Parathyroid adenoma (tissue), 2 donors: ENCODE data around the gene GPR17.

Experiments
- H2AFZ ChIP-seq: fragments of 300-600 bp; sonication (generic); one replicate; pipeline ENCODE4 v1.7.0; 2017; ENCODE audit warnings: antibody characterized with exemption, mild to moderate bottlenecking
- H3K27ac ChIP-seq: fragments of 300-600 bp; sonication (generic); one replicate; pipeline ENCODE4 v1.7.0; 2017
- H3K27me3 ChIP-seq: fragments of 300-600 bp; sonication (generic); one replicate; pipeline ENCODE4 v1.7.0; 2017; ENCODE audit warnings: low read length; ENCODE audit not compliant: control insufficient read depth, insufficient read depth
- H3K36me3 ChIP-seq: fragments of 300-600 bp; sonication (generic); one replicate; pipeline ENCODE4 v1.7.0; 2017; ENCODE audit warnings: low read length; ENCODE audit not compliant: control insufficient read depth, insufficient read depth
- H3K4me1 ChIP-seq: fragments of 300-600 bp; sonication (generic); one replicate; pipeline ENCODE4 v1.7.0; 2017; ENCODE audit warnings: control low read depth
- H3K4me2 ChIP-seq: fragments of 300-600 bp; sonication (generic); one replicate; pipeline ENCODE4 v1.7.0; 2017; ENCODE audit warnings: low read length
- H3K4me3 ChIP-seq: fragments of 300-600 bp; sonication (generic); one replicate; pipeline ENCODE4 v1.7.0; 2017; ENCODE audit warnings: low read depth, low read length
- H3K79me2 ChIP-seq: fragments of 300-600 bp; sonication (generic); one replicate; pipeline ENCODE4 v1.7.0; 2017; ENCODE audit warnings: control low read depth
- H3K9ac ChIP-seq: fragments of 300-600 bp; sonication (generic); one replicate; pipeline ENCODE4 v1.7.0; 2017; ENCODE audit warnings: mild to moderate bottlenecking
- H3K9me3 ChIP-seq: fragments of 300-600 bp; sonication (generic); one replicate; pipeline ENCODE4 v1.7.0; 2017; ENCODE audit warnings: low read length; ENCODE audit not compliant: control insufficient read depth
- CTCF ChIP-seq: fragments of 300-600 bp; sonication (generic); IDR thresholded peaks from one replicate; pipeline ENCODE4 v1.7.0; 2017; ENCODE audit warnings: antibody characterized with exemption, mild to moderate bottlenecking
- donor health status: primary hyperparathyroidism.

GPR17 gene

DNA sequence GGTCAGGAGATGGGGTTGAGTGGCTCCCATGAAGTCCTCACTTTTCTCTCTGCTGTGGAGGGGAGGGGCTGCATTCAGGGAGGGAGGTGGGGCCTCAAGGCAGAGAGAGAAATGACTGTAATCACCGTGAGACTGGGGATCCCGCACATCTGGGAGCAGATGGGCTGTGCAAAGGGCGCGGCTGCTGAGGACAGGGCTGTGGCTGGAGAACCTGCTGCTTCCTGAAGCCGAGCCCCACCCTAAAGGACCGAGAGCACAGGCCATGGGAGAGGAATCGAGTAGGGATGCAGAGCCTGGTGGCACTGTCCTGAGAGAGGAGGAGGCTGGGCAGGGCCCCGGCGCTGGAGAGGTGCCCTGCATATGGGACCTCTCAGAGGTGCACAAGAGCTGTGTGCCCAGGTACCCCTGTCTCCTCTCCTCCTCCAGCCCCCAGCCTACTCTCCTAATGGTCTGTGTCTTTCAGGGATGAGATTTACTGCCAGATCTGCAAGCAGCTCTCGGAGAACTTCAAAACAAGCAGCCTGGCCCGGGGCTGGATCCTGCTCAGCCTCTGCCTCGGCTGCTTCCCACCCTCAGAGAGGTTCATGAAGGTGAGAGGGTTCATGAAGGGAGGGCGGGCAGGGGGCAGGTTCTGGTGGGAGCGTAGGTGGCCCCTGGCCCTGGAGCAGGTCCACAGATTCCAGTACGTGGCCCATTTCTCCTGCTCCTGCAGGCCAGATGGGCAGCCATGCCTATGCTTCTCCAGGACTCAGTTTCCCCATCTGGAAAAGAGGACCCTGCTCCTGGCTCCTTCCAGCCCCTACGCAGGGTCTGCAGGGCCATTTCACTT lies 25.9 kb upstream of the GPR17 start:
- Histone ChIP-seq H3K4me1 (no peaks in the 10 kb centered on the region), H3K27ac (no peak overlapping the region), H3K79me2 (no peaks in the 10 kb centered on the region), H2AFZ (no peak overlapping the region), H3K4me3 (no peak overlapping the region), H3K36me3 (no peaks in the 10 kb centered on the region), H3K9ac (no peak overlapping the region), H3K9me3 (no peaks in the 10 kb centered on the region), H3K27me3 (no peaks in the 10 kb centered on the region), H3K4me2 (no peak overlapping the region)
- TF ChIP-seq CTCF, result no peak

- no peaks in the 10 kb centered on the region for H3K4me1 ChIP-seq
- no peak overlapping the region for H3K4me2 ChIP-seq
- H3K9ac ChIP-seq, result no peak overlapping the region
- no peaks in the 10 kb centered on the region for H3K27me3 ChIP-seq
- no peak overlapping the region for H2AFZ ChIP-seq
- no peak overlapping the region for H3K27ac ChIP-seq
- no peaks in the 10 kb centered on the region for H3K79me2 ChIP-seq
- H3K9me3 ChIP-seq, result no peaks in the 10 kb centered on the region
- TF ChIP-seq CTCF, result no peak
- H3K4me3 ChIP-seq, result no peak overlapping the region
- no peaks in the 10 kb centered on the region for H3K36me3 ChIP-seq
These were observed 25.1 kb upstream of the GPR17 start for GRCh38 chr2:127620866-127621265.

DNA sequence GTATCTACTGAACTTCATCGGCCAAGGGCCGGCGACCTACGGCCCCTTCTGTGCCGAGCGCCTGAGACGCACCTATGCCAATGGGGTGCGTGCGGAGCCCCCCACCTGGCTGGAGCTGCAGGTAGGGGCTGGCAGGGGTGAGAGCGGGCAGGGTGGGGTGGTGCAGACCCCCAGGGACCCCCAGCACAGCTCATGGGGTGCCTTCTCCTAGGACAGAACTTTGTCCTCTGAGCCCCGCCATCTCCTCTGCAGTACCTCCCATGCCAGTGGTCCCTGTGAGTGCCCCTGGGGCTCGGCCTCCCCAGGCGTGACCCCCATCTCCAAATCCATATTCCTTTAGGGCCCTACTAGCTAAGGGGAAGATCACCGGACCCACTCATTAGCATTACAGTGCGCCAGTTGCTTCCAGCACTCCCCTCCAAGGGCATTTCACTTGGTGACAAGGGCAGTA lies 23.9 kb upstream of the GPR17 start:
- Histone ChIP-seq H3K27ac (no peak overlapping the region), H3K4me2 (no peak overlapping the region), H3K36me3 (no peaks in the 10 kb centered on the region), H3K4me3 (no peak overlapping the region), H2AFZ (no peak overlapping the region), H3K9me3 (no peaks in the 10 kb centered on the region), H3K79me2 (no peaks in the 10 kb centered on the region), H3K4me1 (no peaks in the 10 kb centered on the region), H3K27me3 (no peaks in the 10 kb centered on the region), H3K9ac (no peak overlapping the region)
- TF ChIP-seq CTCF, result no peak

GRCh38 chr2:127622561-127623387 lies 23.2 kb upstream of the GPR17 start:
- Histone ChIP-seq H3K4me1 (no peaks in the 10 kb centered on the region), H3K27me3 (no peaks in the 10 kb centered on the region), H3K4me3 (no peak overlapping the region), H3K9ac (no peak overlapping the region), H3K36me3 (no peaks in the 10 kb centered on the region), H3K4me2 (no peak overlapping the region), H3K9me3 (no peaks in the 10 kb centered on the region), H3K79me2 (no peaks in the 10 kb centered on the region), H3K27ac (no peak overlapping the region), H2AFZ (no peak overlapping the region)
- TF ChIP-seq CTCF, result no peak
